ENCODE results near the gene AP2A1.
"Not testable (repeated sequence)": the region's sequence is repeated elsewhere in the genome, so short reads cannot be mapped to it uniquely, and the experiment has no call there.

GRCh38 chr19:49719420-49719819, 47.4 kb upstream of the AP2A1 start:
- TF ChIP-seq CTCF, POLR2A (IDR thresholded peaks at IDR 0.05): not testable (repeated sequence)
